H9 (cell line): Measurements from ENCODE around the gene ABHD5. TPM values are rescaled to one million over a fixed set of nuclear protein-coding genes. Genes with fewer than 3 reads are reported as not detected.

ENCODE experiments used
- DNase-seq: peaks from one replicate; pipeline ENCODE4 v3.0.0-alpha.2; 2017
- H2AFZ ChIP-seq: one replicate; pipeline ENCODE4 v1.6.1; 2013; ENCODE audit warnings: mild to moderate bottlenecking, low read length, control low read depth, moderate library complexity
- H2AK5ac ChIP-seq: 2 replicates; pipeline ENCODE4 v1.6.1; 2013; ENCODE audit warnings: low read length, control low read depth, mixed read lengths; ENCODE audit not compliant: insufficient read length
- H2BK120ac ChIP-seq: one replicate; pipeline ENCODE4 v1.6.1; 2013; ENCODE audit warnings: low read depth, mild to moderate bottlenecking, low read length, control low read depth, inconsistent platforms; ENCODE audit not compliant: poor library complexity, severe bottlenecking
- H2BK12ac ChIP-seq: 2 replicates; pipeline ENCODE4 v1.6.1; 2013; ENCODE audit warnings: low read length, control low read depth, mixed read lengths, low read depth; ENCODE audit not compliant: insufficient read length
- H2BK15ac ChIP-seq: 2 replicates; pipeline ENCODE4 v1.6.1; 2013; ENCODE audit warnings: low read depth, low read length, control low read depth
- H2BK20ac ChIP-seq: one replicate; pipeline ENCODE4 v1.6.1; 2013; ENCODE audit warnings: low read depth, mild to moderate bottlenecking, low read length, control low read depth, inconsistent platforms; ENCODE audit not compliant: poor library complexity, severe bottlenecking
- H2BK5ac ChIP-seq: 2 replicates; pipeline ENCODE4 v1.6.1; 2013; ENCODE audit warnings: low read length, control low read depth, mixed read lengths; ENCODE audit not compliant: insufficient read length
- H3K14ac ChIP-seq: 2 replicates; pipeline ENCODE4 v1.6.1; 2013; ENCODE audit warnings: low read length, control low read depth; ENCODE audit not compliant: insufficient read depth
- H3K18ac ChIP-seq: 2 replicates; pipeline ENCODE4 v1.6.1; 2013; ENCODE audit warnings: low read depth, mild to moderate bottlenecking, mixed read lengths, low read length, control low read depth; ENCODE audit not compliant: insufficient read length
- H3K23ac ChIP-seq: 2 replicates; pipeline ENCODE4 v1.6.1; 2013; ENCODE audit warnings: low read length, control low read depth, mixed read lengths, low read depth; ENCODE audit not compliant: insufficient read length
- H3K23me2 ChIP-seq: 2 replicates; pipeline ENCODE4 v1.6.1; 2013; ENCODE audit warnings: low read depth, mild to moderate bottlenecking, mixed read lengths, low read length, control low read depth; ENCODE audit not compliant: insufficient read length, poor library complexity, severe bottlenecking
- H3K27ac ChIP-seq: 2 replicates; pipeline ENCODE4 v1.5.1; 2013; ENCODE audit warnings: low read length, control low read depth, mixed read lengths, low read depth; ENCODE audit not compliant: insufficient read length
- H3K27me3 ChIP-seq: 2 replicates; pipeline ENCODE4 v1.6.1; 2013; ENCODE audit warnings: low read length, control low read depth, inconsistent platforms; ENCODE audit not compliant: insufficient read depth
- H3K4ac ChIP-seq: 2 replicates; pipeline ENCODE4 v1.6.1; 2013; ENCODE audit warnings: low read depth, mild to moderate bottlenecking, control low read depth, inconsistent platforms, low read length, moderate library complexity
- H3K4me1 ChIP-seq: 2 replicates; pipeline ENCODE4 v1.6.1; 2013; ENCODE audit warnings: low read length, control low read depth, inconsistent platforms; ENCODE audit not compliant: insufficient read depth
- H3K4me2 ChIP-seq: 2 replicates; pipeline ENCODE4 v1.6.1; 2013; ENCODE audit warnings: low read length, control low read depth, mixed read lengths; ENCODE audit not compliant: insufficient read length, insufficient read depth
- H3K56ac ChIP-seq: 2 replicates; pipeline ENCODE4 v1.6.1; 2013; ENCODE audit warnings: low read depth, mild to moderate bottlenecking, mixed read lengths, low read length, control low read depth; ENCODE audit not compliant: insufficient read length
- H3K79me1 ChIP-seq: 2 replicates; pipeline ENCODE4 v1.6.1; 2013; ENCODE audit warnings: low read depth, mild to moderate bottlenecking, moderate library complexity, low read length, control low read depth, inconsistent platforms; ENCODE audit not compliant: insufficient read depth, poor library complexity, severe bottlenecking
- H3K79me2 ChIP-seq: 2 replicates; pipeline ENCODE4 v1.6.1; 2013; ENCODE audit warnings: low read length, control low read depth, inconsistent platforms; ENCODE audit not compliant: insufficient read depth
- H3K9ac ChIP-seq: 2 replicates; pipeline ENCODE4 v1.6.1; 2013; ENCODE audit warnings: low read length, control low read depth, mixed read lengths; ENCODE audit not compliant: insufficient read length; ENCODE audit errors: extremely low read depth
- H3K9me3 ChIP-seq: one replicate; pipeline ENCODE4 v1.6.1; 2013; ENCODE audit warnings: low read depth, low read length, inconsistent platforms; ENCODE audit not compliant: control insufficient read depth
- H3T11ph ChIP-seq: one replicate; pipeline ENCODE4 v1.6.1; 2013; ENCODE audit warnings: mild to moderate bottlenecking, low read length, control low read depth, inconsistent platforms
- H4K20me1 ChIP-seq: one replicate; pipeline ENCODE4 v1.6.1; 2013; ENCODE audit not compliant: control insufficient read depth, insufficient read length, insufficient read depth
- H4K5ac ChIP-seq: 2 replicates; pipeline ENCODE4 v1.6.1; 2013; ENCODE audit warnings: low read depth, mild to moderate bottlenecking, mixed read lengths, low read length, control low read depth; ENCODE audit not compliant: insufficient read length
- H4K8ac ChIP-seq: replicated peaks from 2 replicates; pipeline ENCODE4 v1.6.1; 2013; ENCODE audit warnings: low read length, control low read depth, mixed read lengths, low read depth; ENCODE audit not compliant: insufficient read length
- H4K91ac ChIP-seq: 2 replicates; pipeline ENCODE4 v1.6.1; 2013; ENCODE audit warnings: low read depth, mild to moderate bottlenecking, moderate library complexity, mixed read lengths, low read length, control low read depth; ENCODE audit not compliant: insufficient read length
- H3K27ac Mint-ChIP-seq, 3 experiments: 2 replicates in 2 of 3; 3 replicates in 1 of 3; pipeline ENCODE4 v1.8.0; 2020 to 2021; ENCODE audit warnings: mixed read lengths in 3 of 3, mild to moderate bottlenecking in 1 of 3, moderate library complexity in 1 of 3
- H3K27me3 Mint-ChIP-seq: 2 replicates; pipeline ENCODE4 v1.8.0; 2021; ENCODE audit warnings: low read depth, mild to moderate bottlenecking, moderate library complexity, mixed read lengths
- H3K36me3 Mint-ChIP-seq, 3 experiments: 2 replicates in 2 of 3; 3 replicates in 1 of 3; pipeline ENCODE4 v1.8.0; 2020 to 2021; ENCODE audit warnings: low read depth in 3 of 3, mixed read lengths in 3 of 3; ENCODE audit not compliant: insufficient read depth in 1 of 3
- H3K4me1 Mint-ChIP-seq, 2 experiments: 2 replicates each; pipeline ENCODE4 v1.8.0; 2020; ENCODE audit warnings: mixed read lengths in 2 of 2
- H3K4me3 Mint-ChIP-seq, 2 experiments: 2 replicates in 1 of 2; 3 replicates in 1 of 2; pipeline ENCODE4 v1.8.0; 2020 to 2021; ENCODE audit warnings: mild to moderate bottlenecking in 2 of 2, mixed read lengths in 2 of 2, moderate library complexity in 1 of 2
- H3K9me3 Mint-ChIP-seq, 2 experiments: 2 replicates in 1 of 2; 3 replicates in 1 of 2; pipeline ENCODE4 v1.8.0; 2020; ENCODE audit warnings: mild to moderate bottlenecking in 2 of 2, mixed read lengths in 2 of 2, moderate library complexity in 1 of 2
- total RNA-seq: library from RNA; stranded (reverse); gene quantifications from 2 replicates; pipeline ENCODE4 v1.2.1, GENCODE V29; 2021
- TF ChIP-seq, protein P1 (sequence below): fragments of 200-600 bp; sonication (generic); conservative IDR thresholded peaks from 3 replicates; pipeline ENCODE4 v1.8.0; 2021; ENCODE audit warnings: antibody characterized with exemption, mild to moderate bottlenecking

ABHD5 gene
- total RNA-seq, 1 experiment from 2014 or later = 13.1 TPM

DNA sequence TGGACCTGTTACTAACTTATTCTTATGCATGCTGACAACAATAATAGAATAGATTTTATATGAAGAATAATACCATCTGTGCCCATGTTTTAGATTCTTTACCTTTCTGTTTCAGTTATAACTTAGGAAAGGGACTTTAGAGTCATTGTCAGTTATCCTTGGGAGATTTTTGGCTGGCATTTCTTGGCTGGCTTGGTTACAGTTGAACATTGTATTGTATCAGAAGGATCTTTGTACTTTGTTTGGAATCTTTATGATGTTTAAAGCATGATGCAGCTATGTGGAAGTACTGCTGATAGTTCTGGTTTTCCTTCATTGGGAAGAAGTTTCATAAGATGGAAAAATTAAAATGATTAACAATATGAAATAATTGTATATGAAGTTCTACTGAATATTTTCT lies 19.9 kb downstream of the ABHD5 start:
- no peak overlapping the region for H4K8ac ChIP-seq
- H2BK5ac ChIP-seq = no peak overlapping the region
- H2BK20ac ChIP-seq = no peak overlapping the region
- no peaks in the 10 kb centered on the region for H3K79me1 ChIP-seq
- no peak overlapping the region for H3T11ph ChIP-seq
- H3K4me1 ChIP-seq = no peaks in the 10 kb centered on the region
- TF ChIP-seq, protein P1, sequence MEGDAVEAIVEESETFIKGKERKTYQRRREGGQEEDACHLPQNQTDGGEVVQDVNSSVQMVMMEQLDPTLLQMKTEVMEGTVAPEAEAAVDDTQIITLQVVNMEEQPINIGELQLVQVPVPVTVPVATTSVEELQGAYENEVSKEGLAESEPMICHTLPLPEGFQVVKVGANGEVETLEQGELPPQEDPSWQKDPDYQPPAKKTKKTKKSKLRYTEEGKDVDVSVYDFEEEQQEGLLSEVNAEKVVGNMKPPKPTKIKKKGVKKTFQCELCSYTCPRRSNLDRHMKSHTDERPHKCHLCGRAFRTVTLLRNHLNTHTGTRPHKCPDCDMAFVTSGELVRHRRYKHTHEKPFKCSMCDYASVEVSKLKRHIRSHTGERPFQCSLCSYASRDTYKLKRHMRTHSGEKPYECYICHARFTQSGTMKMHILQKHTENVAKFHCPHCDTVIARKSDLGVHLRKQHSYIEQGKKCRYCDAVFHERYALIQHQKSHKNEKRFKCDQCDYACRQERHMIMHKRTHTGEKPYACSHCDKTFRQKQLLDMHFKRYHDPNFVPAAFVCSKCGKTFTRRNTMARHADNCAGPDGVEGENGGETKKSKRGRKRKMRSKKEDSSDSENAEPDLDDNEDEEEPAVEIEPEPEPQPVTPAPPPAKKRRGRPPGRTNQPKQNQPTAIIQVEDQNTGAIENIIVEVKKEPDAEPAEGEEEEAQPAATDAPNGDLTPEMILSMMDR = no peak
- no peaks in the 10 kb centered on the region for H3K79me2 ChIP-seq
- no peaks in the 10 kb centered on the region for H3K23me2 ChIP-seq
- no peak overlapping the region for H3K14ac ChIP-seq
- no peak for DNase-seq
- H2AFZ ChIP-seq = no peak overlapping the region
- H4K5ac ChIP-seq = no peak overlapping the region
- no peak overlapping the region for H4K91ac ChIP-seq
- H3K4me2 ChIP-seq = no peak overlapping the region
- no peak overlapping the region for H3K27ac ChIP-seq
- H3K27me3 ChIP-seq = no peaks in the 10 kb centered on the region
- H2BK12ac ChIP-seq = no peak overlapping the region
- Mint-ChIP-seq H3K27ac (no peak overlapping the region), H3K36me3 (peaks cover 12 to 24% (median 23%) of the 10 kb centered on the region in 3 experiments; a peak in 5 of 7 replicates), H3K9me3 (no peaks in the 10 kb centered on the region), H3K4me3 (no peak overlapping the region), H3K4me1 (no peaks in the 10 kb centered on the region), H3K27me3 (no peaks in the 10 kb centered on the region)
- H2BK15ac ChIP-seq = no peak overlapping the region
- no peak overlapping the region for H3K56ac ChIP-seq
- no peaks in the 10 kb centered on the region for H3K9me3 ChIP-seq
- H3K4ac ChIP-seq = no peak overlapping the region
- H3K18ac ChIP-seq = no peak overlapping the region
- H3K23ac ChIP-seq = no peak overlapping the region
- no peaks in the 10 kb centered on the region for H4K20me1 ChIP-seq
- no peak overlapping the region for H2AK5ac ChIP-seq
- H2BK120ac ChIP-seq = no peak overlapping the region
- no peak overlapping the region for H3K9ac ChIP-seq
